Keratinocyte (primary cell): ENCODE data around the gene UPF3A. TPM values are rescaled to one million over a fixed set of nuclear protein-coding genes. Genes with fewer than 3 reads are reported as not detected.

ENCODE experiments used
- DNase-seq: peaks from one replicate; pipeline ENCODE4 v3.0.0-alpha.2; 2011; ENCODE audit warnings: low read depth, missing footprints, low spot score
- FAIRE-seq: peaks from 2 replicates; lab custom pipeline; 2011; peaks lifted over from hg19 to GRCh38; lab: Jason Lieb, UNC
- H2AFZ ChIP-seq: 2 replicates; pipeline ENCODE4 v1.6.0; 2012; ENCODE audit warnings: low read length, control low read depth, inconsistent platforms; ENCODE audit not compliant: control insufficient read depth
- H3K27ac ChIP-seq: 2 replicates; pipeline ENCODE4 v1.5.1; 2011; ENCODE audit warnings: low read length; ENCODE audit not compliant: control insufficient read depth, insufficient read depth
- H3K27me3 ChIP-seq: 3 replicates; pipeline ENCODE4 v1.6.0; 2011; ENCODE audit warnings: low read length; ENCODE audit not compliant: control insufficient read depth, insufficient read depth; ENCODE audit errors: extremely low read depth
- H3K36me3 ChIP-seq, 2 experiments: 2 replicates in 1 of 2; 3 replicates in 1 of 2; pipeline ENCODE4 v1.5.1; 2011; ENCODE audit warnings: low read length in 2 of 2, mild to moderate bottlenecking in 1 of 2; ENCODE audit not compliant: control insufficient read depth in 2 of 2, insufficient read depth in 2 of 2; ENCODE audit errors: extremely low read depth in 1 of 2
- H3K4me1 ChIP-seq: 3 replicates; pipeline ENCODE4 v1.5.1; 2011; ENCODE audit warnings: low read length; ENCODE audit not compliant: control insufficient read depth, insufficient read depth; ENCODE audit errors: extremely low read depth
- H3K4me2 ChIP-seq: 3 replicates; pipeline ENCODE4 v1.6.0; 2011; ENCODE audit warnings: low read depth, low read length; ENCODE audit not compliant: control insufficient read depth, insufficient read depth; ENCODE audit errors: extremely low read depth
- H3K4me3 ChIP-seq, 3 experiments: fragments of 200-600 bp in 1 of 3; sonication (generic) in 1 of 3; 2 replicates in 2 of 3; 3 replicates in 1 of 3; pipeline ENCODE4 v1.5.1; 2011 to 2016; ENCODE audit warnings: low read length in 3 of 3, mild to moderate bottlenecking in 3 of 3, control low read depth in 2 of 3, inconsistent platforms in 1 of 3, low read depth in 1 of 3, mixed read lengths in 1 of 3, mixed run types in 1 of 3, moderate library complexity in 1 of 3; ENCODE audit not compliant: control insufficient read depth in 2 of 3, insufficient read depth in 2 of 3; ENCODE audit errors: extremely low read depth in 1 of 3
- H3K79me2 ChIP-seq: 2 replicates; pipeline ENCODE4 v1.6.0; 2012; ENCODE audit warnings: low read length; ENCODE audit not compliant: control insufficient read depth, insufficient read depth
- H3K9ac ChIP-seq: 3 replicates; pipeline ENCODE4 v1.6.0; 2011; ENCODE audit warnings: low read length; ENCODE audit not compliant: control insufficient read depth, insufficient read depth; ENCODE audit errors: extremely low read depth
- H3K9me1 ChIP-seq: 3 replicates; pipeline ENCODE4 v1.6.0; 2011; ENCODE audit warnings: low read length; ENCODE audit not compliant: control insufficient read depth, insufficient read depth; ENCODE audit errors: extremely low read depth
- H3K9me3 ChIP-seq: 2 replicates; pipeline ENCODE4 v1.5.1; 2012; ENCODE audit warnings: low read depth, low read length; ENCODE audit not compliant: control insufficient read depth
- H4K20me1 ChIP-seq: 3 replicates; pipeline ENCODE4 v1.6.0; 2011; ENCODE audit warnings: low read length; ENCODE audit not compliant: control insufficient read depth, insufficient read depth; ENCODE audit errors: extremely low read depth
- EZH2 ChIP-seq: IDR thresholded peaks from one replicate; pipeline ENCODE4 v1.6.1; 2012; ENCODE audit warnings: inconsistent platforms, mild to moderate bottlenecking, low read length, moderate library complexity
- dilution Hi-C: fragments of 300-500 bp; cut with MboI; formaldehyde crosslinking; loops from one replicate; pipeline ENCODE4 v1.7.0; 2020; ENCODE audit warnings: low sequenced_read_pairs; ENCODE audit not compliant: extremely low pct_ligation_motif_present
- polyA plus RNA-seq, 5 experiments: library from polyadenylated mRNA; depleted of rRNA in 3 of 5; stranded (reverse) in 3 of 5; stranded (forward) in 1 of 5; unstranded in 1 of 5; fragments of >200 nt; gene quantifications; 1 replicate in 1 of 5; 2 replicates in 3 of 5; 3 replicates in 1 of 5; pipeline versions ENCODE4 v1.2.1 to v1.2.3, GENCODE V29; 2011 to 2012; ENCODE audit warnings: missing spikeins in 2 of 5, low read depth in 1 of 5, low replicate concordance in 1 of 5
- TF ChIP-seq, protein P1 (sequence below), 3 experiments: IDR thresholded peaks in 1 of 3; conservative IDR thresholded peaks in 1 of 3; optimal IDR thresholded peaks in 1 of 3; 2 replicates in 2 of 3; 3 replicates in 1 of 3; pipeline versions ENCODE3 to v1.5.1; 2011; ENCODE audit warnings: low read length in 3 of 3, mild to moderate bottlenecking in 3 of 3, moderate library complexity in 2 of 3, control low read depth in 1 of 3, inconsistent platforms in 1 of 3; ENCODE audit not compliant: insufficient read depth in 2 of 3; ENCODE audit errors: extremely low read depth in 1 of 3

The UPF3A gene
- polyA plus RNA-seq, 1 donor (not counting 4 experiments of a cell fraction or from before 2014, with no cell fraction given): 60.8 TPM

DNA sequence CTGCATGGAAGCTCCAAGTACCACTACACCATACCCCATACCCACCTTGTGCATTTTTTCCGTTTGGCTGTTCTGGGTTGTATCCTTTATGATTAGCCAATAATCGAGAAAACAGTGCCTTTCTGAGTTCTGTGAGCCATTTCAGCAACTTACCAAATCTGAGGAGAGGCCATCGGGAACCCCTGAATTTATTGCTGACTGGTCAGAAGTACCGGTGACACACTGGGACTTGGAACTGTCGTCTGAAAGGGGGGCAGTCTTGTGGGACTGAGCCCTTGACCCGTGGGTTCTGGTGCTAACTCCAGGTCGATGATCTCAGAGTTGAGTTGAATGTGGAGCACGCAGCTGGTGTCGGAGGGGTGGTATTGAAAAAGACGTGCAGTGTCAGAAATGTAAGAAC is 15.0 kb downstream of the UPF3A start:
- TF ChIP-seq, protein P1, sequence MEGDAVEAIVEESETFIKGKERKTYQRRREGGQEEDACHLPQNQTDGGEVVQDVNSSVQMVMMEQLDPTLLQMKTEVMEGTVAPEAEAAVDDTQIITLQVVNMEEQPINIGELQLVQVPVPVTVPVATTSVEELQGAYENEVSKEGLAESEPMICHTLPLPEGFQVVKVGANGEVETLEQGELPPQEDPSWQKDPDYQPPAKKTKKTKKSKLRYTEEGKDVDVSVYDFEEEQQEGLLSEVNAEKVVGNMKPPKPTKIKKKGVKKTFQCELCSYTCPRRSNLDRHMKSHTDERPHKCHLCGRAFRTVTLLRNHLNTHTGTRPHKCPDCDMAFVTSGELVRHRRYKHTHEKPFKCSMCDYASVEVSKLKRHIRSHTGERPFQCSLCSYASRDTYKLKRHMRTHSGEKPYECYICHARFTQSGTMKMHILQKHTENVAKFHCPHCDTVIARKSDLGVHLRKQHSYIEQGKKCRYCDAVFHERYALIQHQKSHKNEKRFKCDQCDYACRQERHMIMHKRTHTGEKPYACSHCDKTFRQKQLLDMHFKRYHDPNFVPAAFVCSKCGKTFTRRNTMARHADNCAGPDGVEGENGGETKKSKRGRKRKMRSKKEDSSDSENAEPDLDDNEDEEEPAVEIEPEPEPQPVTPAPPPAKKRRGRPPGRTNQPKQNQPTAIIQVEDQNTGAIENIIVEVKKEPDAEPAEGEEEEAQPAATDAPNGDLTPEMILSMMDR (optimal IDR thresholded peaks at IDR 0.05 in 1 of 3, IDR thresholded peaks at IDR 0.05 in 1 of 3, conservative IDR thresholded peaks at IDR 0.05 in 1 of 3; ENCODE audit: extremely low read depth in 1 of 3, insufficient read depth in 2 of 3, low read length in 3 of 3): no peak
- no peak for TF ChIP-seq EZH2
- FAIRE-seq (no peak), DNase-seq (no peak)
- Histone ChIP-seq H3K27me3 (no peaks in the 10 kb centered on the region), H3K4me3 (no peak overlapping the region), H3K9me3 (no peaks in the 10 kb centered on the region), H3K9ac (no peak overlapping the region), H2AFZ (no peak overlapping the region), H3K4me1 (peaks cover 9% of the 10 kb centered on the region), H3K27ac (no peak overlapping the region), H4K20me1 (no peaks in the 10 kb centered on the region), H3K36me3 (peaks cover 6 to 24% of the 10 kb centered on the region in 2 experiments), H3K9me1 (no peaks in the 10 kb centered on the region), H3K4me2 (no peak overlapping the region), H3K79me2 (peaks cover 17% of the 10 kb centered on the region)
- dilution Hi-C loops: no loop called here

DNA sequence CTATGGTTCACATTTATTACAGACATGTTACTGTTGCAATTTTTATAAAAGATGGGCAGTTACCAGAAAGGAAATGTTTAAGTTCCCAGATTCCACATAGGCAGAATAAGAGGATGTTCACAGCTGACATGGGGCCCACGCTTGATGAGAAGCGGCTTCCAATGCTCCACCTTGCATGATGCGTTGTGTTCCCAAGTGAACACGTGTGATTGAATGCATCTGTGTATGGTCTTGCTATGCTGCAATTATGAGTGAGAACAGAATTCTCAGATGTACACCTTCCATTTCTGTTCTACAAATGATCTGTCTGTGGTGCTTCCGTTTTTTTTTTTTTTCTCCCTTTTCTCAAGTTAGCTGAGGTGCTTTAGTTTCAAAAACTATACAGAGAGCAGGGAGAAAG is 15.5 kb downstream of the UPF3A start:
- H3K9me3 ChIP-seq: no peaks in the 10 kb centered on the region
- DNase-seq: no peak
- TF ChIP-seq EZH2: no peak
- TF ChIP-seq, protein P1 (optimal IDR thresholded peaks at IDR 0.05 in 1 of 3, IDR thresholded peaks at IDR 0.05 in 1 of 3, conservative IDR thresholded peaks at IDR 0.05 in 1 of 3; ENCODE audit: extremely low read depth in 1 of 3, insufficient read depth in 2 of 3, low read length in 3 of 3): no peak
- no peak overlapping the region for H3K4me2 ChIP-seq
- H3K4me1 ChIP-seq: peaks cover 9% of the 10 kb centered on the region
- H3K9ac ChIP-seq: no peak overlapping the region
- H2AFZ ChIP-seq: no peak overlapping the region
- H3K27ac ChIP-seq: no peak overlapping the region
- H3K79me2 ChIP-seq: peaks cover 17% of the 10 kb centered on the region
- H4K20me1 ChIP-seq: no peaks in the 10 kb centered on the region
- no peaks in the 10 kb centered on the region for H3K9me1 ChIP-seq
- peaks cover 7 to 25% of the 10 kb centered on the region in 2 experiments for H3K36me3 ChIP-seq
- no peak overlapping the region for H3K4me3 ChIP-seq
- dilution Hi-C loops: no loop called here
- no peak for FAIRE-seq
- H3K27me3 ChIP-seq: no peaks in the 10 kb centered on the region
